ENCODE results near the gene TRIM52. TPM values are rescaled to one million over a fixed set of nuclear protein-coding genes. Genes with fewer than 3 reads are reported as not detected.

TRIM52 gene
- total and polyA plus RNA-seq, 9 of the 15 experiments (the other 6 are each of a cell fraction or from before 2014, with no cell fraction given) = 3.3 to 21.9 (median 13.5) TPM

- TF ChIP-seq PHB2 (IDR thresholded peaks at IDR 0.05; ENCODE audit: low read depth) (no peak), ARID1B (IDR thresholded peaks at IDR 0.05) (no peak), SMAD4 (CRISPR knock-in tag; conservative IDR thresholded peaks at IDR 0.05) (peak; percentile 14; the same call in 1 of the 2 replicates), POLR3A (IDR thresholded peaks at IDR 0.05; ENCODE audit: borderline replicate concordance, extremely low read depth, insufficient read depth, insufficient read length) (no peak), PHF20 (IDR thresholded peaks at IDR 0.05; ENCODE audit: partially characterized antibody) (peak; percentile 39), ZNF778 (CRISPR knock-in tag; IDR thresholded peaks at IDR 0.05) (no peak), ZNF511 (CRISPR knock-in tag; IDR thresholded peaks at IDR 0.05) (no peak), ZFX (CRISPR knock-in tag; IDR thresholded peaks at IDR 0.05) (peak; percentile 88), FOS (IDR thresholded peaks at IDR 0.05; ENCODE audit: extremely low read depth, insufficient read length) (no peak), HMG20B (CRISPR knock-in tag; IDR thresholded peaks at IDR 0.05) (no peak), CREBBP (IDR thresholded peaks at IDR 0.05; ENCODE audit: low read depth, low read length) (no peak), EZH2 (IDR thresholded peaks at IDR 0.05; ENCODE audit: borderline replicate concordance, low read depth, low read length) (no peak), XRCC4 (IDR thresholded peaks at IDR 0.05; ENCODE audit: extremely low read depth, insufficient read depth, insufficient read length) (no peak), PYGO2 (tag; IDR thresholded peaks at IDR 0.05) (no peak), SIX5 (IDR thresholded peaks at IDR 0.05; ENCODE audit: borderline replicate concordance in 1 of 2, insufficient read depth in 1 of 2, low read depth in 1 of 2, low read length in 2 of 2) (no peak), TCF3 (CRISPR knock-in tag; IDR thresholded peaks at IDR 0.05) (no peak), NFATC3 (IDR thresholded peaks at IDR 0.05) (no peak), AFF4 (CRISPR knock-in tag; IDR thresholded peaks at IDR 0.05) (no peak), ZNF217 (CRISPR knock-in tag; IDR thresholded peaks at IDR 0.05) (no peak), ZC3H11A (IDR thresholded peaks at IDR 0.05; ENCODE audit: low read depth, low read length) (no peak), MCM2 (IDR thresholded peaks at IDR 0.05; ENCODE audit: low read depth) (no peak), SAP30 (IDR thresholded peaks at IDR 0.05; ENCODE audit: borderline replicate concordance, insufficient read depth, low read depth, low read length, poor library complexity, severe bottlenecking) (peak; percentile 52), CREB3 (tag; conservative IDR thresholded peaks at IDR 0.05; ENCODE audit: low read depth) (no peak), WHSC1 (IDR thresholded peaks at IDR 0.05; ENCODE audit: low read length) (no peak), ZNF311 (CRISPR knock-in tag; IDR thresholded peaks at IDR 0.05) (no peak)
These were observed 14.5 kb downstream of the TRIM52 start (continued) for GRCh38 chr5:181246276-181247049.
